Kidney epithelial cell (primary cell): Measurements from ENCODE around the gene HTR4. TPM values are rescaled to one million over a fixed set of nuclear protein-coding genes. Genes with fewer than 3 reads are reported as not detected.

ENCODE experiments used
- DNase-seq: peaks from one replicate; pipeline ENCODE4 v3.0.0-alpha.2; 2010; ENCODE audit warnings: low read depth
- H3K27me3 ChIP-seq: 2 replicates; pipeline ENCODE4 v1.6.0; 2011; ENCODE audit warnings: low read length; ENCODE audit not compliant: control insufficient read depth, insufficient read depth
- H3K36me3 ChIP-seq: 2 replicates; pipeline ENCODE4 v1.5.1; 2011; ENCODE audit warnings: low read length; ENCODE audit not compliant: control insufficient read depth, insufficient read depth
- H3K4me3 ChIP-seq: 2 replicates; pipeline ENCODE4 v1.5.1; 2011; ENCODE audit warnings: low read depth, mild to moderate bottlenecking, control low read depth, low read length
- CTCF ChIP-seq: IDR thresholded peaks from 2 replicates; pipeline ENCODE4 v1.5.1; 2011; ENCODE audit warnings: mild to moderate bottlenecking, moderate library complexity, low read length, control low read depth, inconsistent platforms; ENCODE audit not compliant: insufficient read depth, poor library complexity, severe bottlenecking
- total RNA-seq: library from RNA; depleted of rRNA; stranded (reverse); fragments of >200 nt; gene quantifications from 2 replicates; pipeline ENCODE4 v1.2.3, GENCODE V29; 2015

HTR4 gene
- total RNA-seq, 1 donor from 2014 or later: not detected

- no peak for TF ChIP-seq CTCF
- Histone ChIP-seq H3K4me3 (no peak overlapping the region), H3K36me3 (no peaks in the 10 kb centered on the region), H3K27me3 (peaks cover 22% of the 10 kb centered on the region)
- no peak for DNase-seq
Observed at GRCh38 chr5:148651528-148651927, 2.8 kb downstream of the HTR4 start.

- DNase-seq: no peak
- Histone ChIP-seq H3K27me3 (no peaks in the 10 kb centered on the region), H3K36me3 (no peaks in the 10 kb centered on the region), H3K4me3 (no peak overlapping the region)
- TF ChIP-seq CTCF: no peak
Observed at GRCh38 chr5:148645527-148645926, 8.8 kb downstream of the HTR4 start.

- H3K36me3 ChIP-seq: no peaks in the 10 kb centered on the region
- no peak for TF ChIP-seq CTCF
- no peak for DNase-seq
- H3K4me3 ChIP-seq: no peak overlapping the region
- H3K27me3 ChIP-seq: no peaks in the 10 kb centered on the region
Observed at GRCh38 chr5:148641735-148642134, 12.6 kb downstream of the HTR4 start.

GRCh38 chr5:148640471-148640870 lies 13.9 kb downstream of the HTR4 start:
- H3K36me3 ChIP-seq: no peaks in the 10 kb centered on the region
- H3K27me3 ChIP-seq: no peaks in the 10 kb centered on the region
- no peak for DNase-seq
- no peak overlapping the region for H3K4me3 ChIP-seq
- no peak for TF ChIP-seq CTCF

GRCh38 chr5:148639081-148639480 lies 15.2 kb downstream of the HTR4 start:
- no peaks in the 10 kb centered on the region for H3K27me3 ChIP-seq
- TF ChIP-seq CTCF: no peak
- DNase-seq: no peak
- no peaks in the 10 kb centered on the region for H3K36me3 ChIP-seq
- no peak overlapping the region for H3K4me3 ChIP-seq

GRCh38 chr5:148636353-148636752 lies 18.0 kb downstream of the HTR4 start:
- TF ChIP-seq CTCF: no peak
- Histone ChIP-seq H3K36me3 (no peaks in the 10 kb centered on the region), H3K27me3 (no peaks in the 10 kb centered on the region), H3K4me3 (no peak overlapping the region)
- no peak for DNase-seq
